ENCODE data around the gene POU4F3.

DNA sequence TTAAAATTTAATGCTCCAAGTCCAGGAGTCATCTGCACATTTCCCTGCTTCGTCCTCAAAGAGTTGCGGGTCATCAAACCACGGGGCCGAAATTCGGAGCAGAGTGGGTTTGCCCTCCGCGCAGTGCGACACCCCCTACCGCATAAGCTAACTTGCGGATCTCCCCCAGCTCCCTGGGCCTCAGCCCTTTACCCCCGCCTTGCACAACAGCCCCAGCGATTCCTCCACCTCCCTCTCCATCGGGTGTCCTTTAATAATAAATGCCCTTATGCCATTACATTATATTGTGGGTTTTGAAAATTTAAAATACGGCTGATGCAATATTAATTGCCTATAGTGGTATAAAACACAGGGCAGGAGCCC lies 3.9 kb downstream of the POU4F3 start:
- TF ChIP-seq POLR2AphosphoS5 (IDR thresholded peaks at IDR 0.05; ENCODE audit: low read depth, low read length) (no peak), SIN3A (IDR thresholded peaks at IDR 0.05; ENCODE audit: borderline replicate concordance, insufficient read depth, low read length) (no peak)

Data from PFSK-1 (cell line).